K562 (cell line): ENCODE data around the gene TMEM63A. TPM values are rescaled to one million over a fixed set of nuclear protein-coding genes. Genes with fewer than 3 reads are reported as not detected.
A peak's percentile ranks its signal among the peaks of the same experiment; 100 is the strongest.

Experiments
- ATAC-seq: fragments of 200-7000 bp; cut with Tn5 transposase; 3 replicates; pipeline ENCODE4 v1.9.1; 2020; ENCODE audit warnings: moderate library complexity
- BruUV-seq: library from RNA; stranded (reverse); fragments of 400-500 nt; replicated peaks from 2 replicates; lab custom pipeline; 2021; lab: Mats Ljungman, UMichigan
- CTCF ChIA-PET: fragments of 300-600 bp; formaldehyde crosslinking; extraction: SDS; loops from one replicate; lab custom pipeline; 2021; ENCODE audit warnings: low intra/inter-chr PET ratio; lab: Yijun Ruan, JAX
- POLR2A ChIA-PET: fragments of 300-600, 350-650 bp; sonication (Branson Sonifier 250); formaldehyde crosslinking; extraction: SDS; loops from one replicate; lab custom pipeline; 2021; ENCODE audit warnings: antibody characterized with exemption, inconsistent platforms; lab: Yijun Ruan, JAX
- DNase-seq, 4 experiments: peaks; one replicate each; pipeline versions ENCODE4 v3.0.0 to v3.0.0-alpha.2; 2011 to 2018; ENCODE audit warnings: low spot score in 3 of 4, mixed read lengths in 3 of 4; ENCODE audit errors: extremely low read depth in 1 of 4
- FAIRE-seq: peaks from 2 replicates; lab custom pipeline; 2011; peaks lifted over from hg19 to GRCh38; lab: Jason Lieb, UNC
- H2AFZ ChIP-seq: 2 replicates; pipeline ENCODE4 v1.6.0; 2011; ENCODE audit warnings: low read depth, low read length, control low read depth, inconsistent platforms
- H3K27ac ChIP-seq: fragments of 200-600 bp; 3 replicates; pipeline ENCODE4 v1.8.0; 2011; ENCODE audit warnings: low read depth, mild to moderate bottlenecking, control low read depth, inconsistent platforms, low read length, moderate library complexity, mixed read lengths; ENCODE audit errors: extremely low read depth
- H3K27me3 ChIP-seq, 2 experiments: fragments of 300-600 bp in 1 of 2; 2 replicates in 1 of 2; 3 replicates in 1 of 2; pipeline versions ENCODE4 v1.6.0 to v1.8.0; 2011; ENCODE audit warnings: inconsistent platforms in 2 of 2, low read length in 2 of 2, mild to moderate bottlenecking in 1 of 2, mixed read lengths in 1 of 2, moderate library complexity in 1 of 2; ENCODE audit not compliant: control insufficient read depth in 2 of 2, insufficient read depth in 2 of 2
- H3K36me3 ChIP-seq: fragments of 300-600 bp; 3 replicates; pipeline ENCODE4 v1.8.0; 2011; ENCODE audit warnings: mild to moderate bottlenecking, low read length, inconsistent platforms; ENCODE audit not compliant: control insufficient read depth, insufficient read depth
- H3K4me1 ChIP-seq, 2 experiments: fragments of 200-600 bp in 1 of 2; replicated peaks in 1 of 2; 2 replicates in 1 of 2; 3 replicates in 1 of 2; pipeline versions ENCODE4 v1.5.1 to v1.8.0; 2011; ENCODE audit warnings: inconsistent platforms in 2 of 2, low read length in 2 of 2, mild to moderate bottlenecking in 1 of 2, mixed read lengths in 1 of 2, moderate library complexity in 1 of 2; ENCODE audit not compliant: control insufficient read depth in 2 of 2, insufficient read depth in 2 of 2
- H3K4me2 ChIP-seq: 2 replicates; pipeline ENCODE4 v1.6.1; 2011; ENCODE audit warnings: low read length, control low read depth, inconsistent platforms, mixed read lengths; ENCODE audit not compliant: insufficient read depth
- H3K4me3 ChIP-seq: fragments of 200-600 bp; sonication (generic), shearing (Covaris generic); 2 replicates; pipeline ENCODE4 v1.5.1; 2016; ENCODE audit warnings: control low read depth, inconsistent platforms
- H3K79me2 ChIP-seq: fragments of 200-600 bp; 3 replicates; pipeline ENCODE4 v1.8.0; 2011; ENCODE audit warnings: low read length, inconsistent platforms; ENCODE audit not compliant: control insufficient read depth, insufficient read depth
- H3K9ac ChIP-seq, 2 experiments: 2 replicates each; pipeline versions ENCODE4 v1.6.0 to v1.6.1; 2011; ENCODE audit warnings: low read depth in 2 of 2, low read length in 2 of 2, control low read depth in 1 of 2, inconsistent platforms in 1 of 2, mild to moderate bottlenecking in 1 of 2, mixed read lengths in 1 of 2; ENCODE audit not compliant: insufficient read depth in 1 of 2
- H3K9me1 ChIP-seq: one replicate; pipeline ENCODE4 v1.6.0; 2011; ENCODE audit warnings: inconsistent platforms, mild to moderate bottlenecking, low read length, moderate library complexity; ENCODE audit not compliant: control insufficient read depth, insufficient read depth
- H3K9me3 ChIP-seq: replicated peaks from 2 replicates; pipeline ENCODE4 v1.5.1; 2011; ENCODE audit warnings: low read depth, low read length, inconsistent platforms; ENCODE audit not compliant: control insufficient read depth, insufficient read depth
- H4K20me1 ChIP-seq: replicated peaks from 2 replicates; pipeline ENCODE4 v1.6.1; 2011; ENCODE audit warnings: low read length, inconsistent platforms, mixed read lengths; ENCODE audit not compliant: control insufficient read depth, insufficient read depth
- ARNT ChIP-seq, 2 experiments: fragments of 450-650 bp; IDR thresholded peaks; 2 replicates each; pipeline ENCODE4 v1.6.1; 2016; ENCODE audit warnings: mild to moderate bottlenecking in 1 of 2
- ELF2 ChIP-seq: fragments of 250-450 bp; sonication (Bioruptor Pico); IDR thresholded peaks from 2 replicates; pipeline ENCODE4 v1.5.0; 2021; ENCODE audit warnings: mild to moderate bottlenecking
- POLR2G ChIP-seq: fragments of 200-400 bp; formaldehyde crosslinking; IDR thresholded peaks from 2 replicates; pipeline ENCODE4 v1.6.1; 2017; ENCODE audit warnings: low read depth, mild to moderate bottlenecking, antibody characterized with exemption, low read length, moderate library complexity
- ZNF3 ChIP-seq: fragments of 250-450 bp; sonication (Bioruptor Pico); IDR thresholded peaks from 2 replicates; pipeline ENCODE4 v1.5.0; 2021; ENCODE audit warnings: mild to moderate bottlenecking, moderate library complexity
- WGBS: fragments of 100-300 bp; shearing (Covaris generic); methylation state at CpG from one replicate; pipeline ENCODE4 v1.1.6; 2016; ENCODE audit warnings: low coverage, mixed read lengths; ENCODE audit not compliant: insufficient coverage; ENCODE audit errors: missing lambda C conversion rate; 5-methylcytosine and 5-hydroxymethylcytosine counted together
- in situ Hi-C: fragments of 300-500 bp; cut with MboI; formaldehyde crosslinking; loops from 4 replicates; pipeline ENCODE4 v1.15.0; 2018; ENCODE audit warnings: inconsistent platforms, mixed read lengths
- intact Hi-C: fragments of 100-400 bp; cut with micrococcal nuclease; formaldehyde crosslinking; loops from 2 replicates; pipeline ENCODE4 v1.14.2; 2022
- polyA plus RNA-seq, 8 experiments: library from polyadenylated mRNA; depleted of rRNA in 4 of 8; stranded (reverse) in 5 of 8; unstranded in 3 of 8; fragments of >200 nt; fragmentation: Nextera tagmentation in 2 of 8; fragmentation: Illumina TruSeq in 1 of 8; extraction: Ambion mirVana in 2 of 8; extraction: Trizol in 1 of 8; gene quantifications; 2 replicates each; pipeline versions ENCODE4 v1.2.1 to v1.2.3, GENCODE V29; 2011 to 2014; ENCODE audit warnings: inconsistent platforms in 1 of 8, missing spikeins in 1 of 8
- total RNA-seq, 7 experiments: library from RNA; depleted of rRNA in 6 of 7; stranded (reverse); fragments of >200 nt in 6 of 7; fragmentation: Illumina TruSeq in 2 of 7; extraction: Trizol in 2 of 7; gene quantifications; 2 replicates each; pipeline versions ENCODE4 v1.2.1 to v1.2.3, GENCODE V29; 2011 to 2021; ENCODE audit warnings: low replicate concordance in 1 of 7
- TF ChIP-seq, protein P1 (sequence below): sonication (generic); formaldehyde crosslinking; IDR thresholded peaks from 2 replicates; pipeline ENCODE4 v1.4.0; 2020; ENCODE audit warnings: mild to moderate bottlenecking, missing genetic modification reagents
- TF ChIP-seq, protein P2 (sequence below): sonication (generic); formaldehyde crosslinking; IDR thresholded peaks from 2 replicates; pipeline ENCODE4 v1.8.0; 2022; ENCODE audit warnings: missing genetic modification reagents, mild to moderate bottlenecking, moderate library complexity, borderline replicate concordance
- TF ChIP-seq, protein P3 (sequence below): sonication (generic); formaldehyde crosslinking; IDR thresholded peaks from 2 replicates; pipeline ENCODE4 v1.8.0; 2022; ENCODE audit warnings: mild to moderate bottlenecking, missing genetic modification reagents, borderline replicate concordance

TMEM63A gene
- total and polyA plus RNA-seq, 9 of the 15 experiments (the other 6 are each of a cell fraction or from before 2014, with no cell fraction given): 2.0 to 54.6 (median 17.5) TPM

DNA sequence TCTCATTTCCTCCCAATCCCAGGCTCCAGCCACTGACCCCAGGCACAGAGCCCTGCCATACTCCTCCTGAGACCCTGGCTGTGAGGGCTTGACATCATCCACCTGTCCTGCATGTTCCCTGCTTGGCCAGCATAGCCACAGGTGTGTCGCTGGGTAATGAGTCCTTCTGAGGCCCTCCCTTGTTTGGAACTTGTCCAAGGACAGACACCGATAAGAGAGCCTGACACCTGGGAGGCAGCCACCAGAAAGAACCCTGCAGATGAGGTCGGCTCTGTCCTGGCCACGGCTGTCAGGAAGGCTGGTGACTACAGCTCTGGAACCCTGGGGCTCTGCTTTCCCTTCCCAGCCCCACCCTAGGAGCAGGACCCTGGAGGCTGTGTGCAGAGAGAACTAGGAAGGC lies 34.6 kb downstream of the TMEM63A start (continued):
- TF ChIP-seq, protein P1, sequence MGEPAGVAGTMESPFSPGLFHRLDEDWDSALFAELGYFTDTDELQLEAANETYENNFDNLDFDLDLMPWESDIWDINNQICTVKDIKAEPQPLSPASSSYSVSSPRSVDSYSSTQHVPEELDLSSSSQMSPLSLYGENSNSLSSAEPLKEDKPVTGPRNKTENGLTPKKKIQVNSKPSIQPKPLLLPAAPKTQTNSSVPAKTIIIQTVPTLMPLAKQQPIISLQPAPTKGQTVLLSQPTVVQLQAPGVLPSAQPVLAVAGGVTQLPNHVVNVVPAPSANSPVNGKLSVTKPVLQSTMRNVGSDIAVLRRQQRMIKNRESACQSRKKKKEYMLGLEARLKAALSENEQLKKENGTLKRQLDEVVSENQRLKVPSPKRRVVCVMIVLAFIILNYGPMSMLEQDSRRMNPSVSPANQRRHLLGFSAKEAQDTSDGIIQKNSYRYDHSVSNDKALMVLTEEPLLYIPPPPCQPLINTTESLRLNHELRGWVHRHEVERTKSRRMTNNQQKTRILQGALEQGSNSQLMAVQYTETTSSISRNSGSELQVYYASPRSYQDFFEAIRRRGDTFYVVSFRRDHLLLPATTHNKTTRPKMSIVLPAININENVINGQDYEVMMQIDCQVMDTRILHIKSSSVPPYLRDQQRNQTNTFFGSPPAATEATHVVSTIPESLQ (CRISPR knock-in tag): no peak
- TF ChIP-seq, protein P2, sequence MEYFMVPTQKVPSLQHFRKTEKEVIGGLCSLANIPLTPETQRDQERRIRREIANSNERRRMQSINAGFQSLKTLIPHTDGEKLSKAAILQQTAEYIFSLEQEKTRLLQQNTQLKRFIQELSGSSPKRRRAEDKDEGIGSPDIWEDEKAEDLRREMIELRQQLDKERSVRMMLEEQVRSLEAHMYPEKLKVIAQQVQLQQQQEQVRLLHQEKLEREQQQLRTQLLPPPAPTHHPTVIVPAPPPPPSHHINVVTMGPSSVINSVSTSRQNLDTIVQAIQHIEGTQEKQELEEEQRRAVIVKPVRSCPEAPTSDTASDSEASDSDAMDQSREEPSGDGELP (CRISPR knock-in tag): peak; percentile 21; the same call in 1 of the 2 replicates

DNA sequence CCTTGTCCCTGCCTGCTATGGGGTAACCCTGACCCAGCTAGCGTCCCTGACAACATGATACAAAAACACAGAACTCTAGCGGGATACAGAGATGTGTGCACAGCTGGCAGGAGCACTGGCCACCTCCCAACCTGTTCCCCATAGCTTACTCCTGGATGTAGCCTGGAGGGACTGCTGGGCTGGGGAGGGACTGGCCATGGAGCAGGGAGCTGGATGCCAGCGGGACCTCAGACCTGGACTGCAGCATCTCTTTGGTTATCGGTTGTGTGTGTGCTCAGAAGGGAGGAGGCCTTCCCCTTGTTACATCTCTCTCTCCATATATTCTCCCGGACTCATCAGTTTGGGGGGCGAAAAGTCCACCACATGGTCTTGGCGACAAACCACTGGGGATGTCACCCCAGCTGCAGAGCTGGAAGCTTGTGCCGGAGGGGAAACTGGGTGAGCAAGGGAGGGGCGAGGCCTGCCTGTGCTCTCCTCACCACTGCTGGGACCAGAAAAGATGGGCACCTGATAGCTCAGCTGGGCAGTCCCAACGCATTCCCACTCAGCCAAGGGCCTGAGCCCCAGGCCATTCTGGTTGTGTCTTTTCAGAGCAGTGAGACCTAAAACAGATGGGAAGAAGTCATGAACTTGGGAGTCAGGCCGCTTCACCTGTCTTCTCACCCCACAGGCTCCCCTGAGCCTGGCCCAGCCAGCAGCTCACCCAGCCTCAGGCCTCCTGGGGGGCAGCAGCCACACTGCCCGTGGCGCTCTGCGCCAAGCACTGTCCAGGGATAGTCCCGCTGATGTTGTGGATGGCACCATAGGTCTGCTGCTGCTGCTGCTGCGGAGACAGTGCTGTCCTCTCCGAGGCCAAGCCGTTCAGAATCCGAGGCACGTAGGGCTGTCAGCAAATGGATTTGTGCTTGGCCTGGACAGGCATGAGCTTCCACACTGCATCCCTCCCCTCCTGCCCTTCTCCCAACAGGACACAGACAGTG lies 35.6 kb downstream of the TMEM63A start:
- intact Hi-C loops: loop anchor here (2.0 to 10.0 kb wide), 3 partner anchors 70 to 192 kb away; partner anchors contain the start of genes ENAH and SRP9
- Histone ChIP-seq H3K9me3 (no peaks in the 10 kb centered on the region), H3K4me1 (peaks cover 9 to 42% of the 10 kb centered on the region in 2 experiments; a peak in 4 of 5 replicates), H3K36me3 (peaks cover 32% of the 10 kb centered on the region), H3K4me3 (no peak overlapping the region), H3K9me1 (no peaks in the 10 kb centered on the region), H2AFZ (no peak overlapping the region), H3K4me2 (no peak overlapping the region), H4K20me1 (peaks cover 4% of the 10 kb centered on the region; the same call in 1 of the 2 replicates), H3K27ac (no peak overlapping the region), H3K79me2 (no peaks in the 10 kb centered on the region), H3K27me3 (no peaks in the 10 kb centered on the region), H3K9ac (peak overlapping the region in 1 of 2 experiments; percentile 23; a peak in 1 of 4 replicates)
- WGBS: 90% methylated on average over 20 of the region's 20 CpGs
- no TSS peak for BruUV-seq
- in situ Hi-C loops: loop anchor here (10.0 kb wide), 1 partner anchor 372 kb away; no protein-coding TSS in a partner anchor
- FAIRE-seq (no peak), DNase-seq (no peak), ATAC-seq (no peak)
- no peak for TF ChIP-seq ZNF3 (CRISPR knock-in tag)
- TF ChIP-seq, protein P3, sequence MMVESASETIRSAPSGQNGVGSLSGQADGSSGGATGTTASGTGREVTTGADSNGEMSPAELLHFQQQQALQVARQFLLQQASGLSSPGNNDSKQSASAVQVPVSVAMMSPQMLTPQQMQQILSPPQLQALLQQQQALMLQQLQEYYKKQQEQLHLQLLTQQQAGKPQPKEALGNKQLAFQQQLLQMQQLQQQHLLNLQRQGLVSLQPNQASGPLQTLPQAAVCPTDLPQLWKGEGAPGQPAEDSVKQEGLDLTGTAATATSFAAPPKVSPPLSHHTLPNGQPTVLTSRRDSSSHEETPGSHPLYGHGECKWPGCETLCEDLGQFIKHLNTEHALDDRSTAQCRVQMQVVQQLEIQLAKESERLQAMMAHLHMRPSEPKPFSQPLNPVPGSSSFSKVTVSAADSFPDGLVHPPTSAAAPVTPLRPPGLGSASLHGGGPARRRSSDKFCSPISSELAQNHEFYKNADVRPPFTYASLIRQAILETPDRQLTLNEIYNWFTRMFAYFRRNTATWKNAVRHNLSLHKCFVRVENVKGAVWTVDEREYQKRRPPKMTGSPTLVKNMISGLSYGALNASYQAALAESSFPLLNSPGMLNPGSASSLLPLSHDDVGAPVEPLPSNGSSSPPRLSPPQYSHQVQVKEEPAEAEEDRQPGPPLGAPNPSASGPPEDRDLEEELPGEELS (CRISPR knock-in tag): no peak
- no peak for TF ChIP-seq ARNT (IDR thresholded peaks at IDR 0.05)
- peak; percentile 61 for TF ChIP-seq POLR2G
- no peak for TF ChIP-seq ELF2 (CRISPR knock-in tag)
- CTCF ChIA-PET: interaction anchor here (0.7 to 3.6 kb wide), 6 partner anchors 71 to 371 kb away, joined by 3 to 53 read pairs (median 3); no protein-coding TSS in a partner anchor
- POLR2A ChIA-PET: interaction anchor here (0.7 to 1.3 kb wide), 4 partner anchors 11 to 208 kb away, joined by 3 to 4 read pairs (median 4); partner anchors contain the start of gene TMEM63A
